ENCODE measurements around the gene OPCML.

DNA sequence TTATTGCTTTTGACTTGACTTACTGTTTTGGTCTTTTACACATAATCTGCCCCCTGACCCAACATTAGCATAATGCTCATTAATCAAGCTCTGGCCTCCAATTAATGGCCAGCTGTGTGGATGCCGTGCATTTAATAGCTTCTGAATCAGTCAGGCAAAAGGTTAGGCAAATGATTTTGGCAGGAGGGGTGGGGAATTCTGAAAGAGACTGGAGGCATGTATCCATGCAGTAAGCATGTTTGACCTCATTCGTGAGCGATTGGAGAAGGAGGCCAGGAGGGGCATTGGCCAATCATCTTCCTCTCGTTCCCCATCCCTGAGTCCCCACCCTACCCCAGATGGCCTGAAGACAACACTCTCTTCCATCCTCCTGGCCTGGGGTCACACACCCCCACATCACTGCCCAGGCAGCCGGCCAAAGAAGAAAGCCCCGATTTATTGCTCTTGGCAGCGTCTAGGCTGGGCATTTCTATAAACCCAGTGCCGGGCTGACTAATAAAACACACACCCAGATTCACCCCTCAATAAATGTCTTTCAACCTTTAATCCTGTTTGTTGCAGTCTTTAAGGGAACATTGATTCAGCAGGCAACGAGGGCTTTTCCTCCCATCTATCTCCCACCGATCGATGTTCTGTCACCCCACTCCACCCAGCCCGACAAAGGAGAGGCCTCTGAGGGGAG is 150.0 kb downstream of the OPCML start:
- no peak for TF ChIP-seq POLR2A (IDR thresholded peaks at IDR 0.05)
- TF ChIP-seq, protein P1, sequence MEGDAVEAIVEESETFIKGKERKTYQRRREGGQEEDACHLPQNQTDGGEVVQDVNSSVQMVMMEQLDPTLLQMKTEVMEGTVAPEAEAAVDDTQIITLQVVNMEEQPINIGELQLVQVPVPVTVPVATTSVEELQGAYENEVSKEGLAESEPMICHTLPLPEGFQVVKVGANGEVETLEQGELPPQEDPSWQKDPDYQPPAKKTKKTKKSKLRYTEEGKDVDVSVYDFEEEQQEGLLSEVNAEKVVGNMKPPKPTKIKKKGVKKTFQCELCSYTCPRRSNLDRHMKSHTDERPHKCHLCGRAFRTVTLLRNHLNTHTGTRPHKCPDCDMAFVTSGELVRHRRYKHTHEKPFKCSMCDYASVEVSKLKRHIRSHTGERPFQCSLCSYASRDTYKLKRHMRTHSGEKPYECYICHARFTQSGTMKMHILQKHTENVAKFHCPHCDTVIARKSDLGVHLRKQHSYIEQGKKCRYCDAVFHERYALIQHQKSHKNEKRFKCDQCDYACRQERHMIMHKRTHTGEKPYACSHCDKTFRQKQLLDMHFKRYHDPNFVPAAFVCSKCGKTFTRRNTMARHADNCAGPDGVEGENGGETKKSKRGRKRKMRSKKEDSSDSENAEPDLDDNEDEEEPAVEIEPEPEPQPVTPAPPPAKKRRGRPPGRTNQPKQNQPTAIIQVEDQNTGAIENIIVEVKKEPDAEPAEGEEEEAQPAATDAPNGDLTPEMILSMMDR (IDR thresholded peaks at IDR 0.05): no peak

All from lower leg skin (tissue), 3 donors.